Measurements from ENCODE around the gene RALY.

Gene RALY

GRCh38 chr20:34112600-34113101 is 118.9 kb downstream of the RALY start (continued):
- TF ChIP-seq CSRNP3 (CRISPR knock-in tag; IDR thresholded peaks at IDR 0.05) (no peak), CREB5 (CRISPR knock-in tag; IDR thresholded peaks at IDR 0.05; ENCODE audit: low read depth) (no peak), TOX (CRISPR knock-in tag; IDR thresholded peaks at IDR 0.05; ENCODE audit: borderline replicate concordance) (no peak), PPARA (CRISPR knock-in tag; IDR thresholded peaks at IDR 0.05; ENCODE audit: borderline replicate concordance) (no peak), ZFP3 (CRISPR knock-in tag; IDR thresholded peaks at IDR 0.05) (no peak), ZNF565 (CRISPR knock-in tag; conservative IDR thresholded peaks at IDR 0.05; ENCODE audit: low read depth) (no peak), ESRRG (CRISPR knock-in tag; IDR thresholded peaks at IDR 0.05) (no peak), GLIS3 (CRISPR knock-in tag; IDR thresholded peaks at IDR 0.05) (no peak), ZC3H10 (CRISPR knock-in tag; IDR thresholded peaks at IDR 0.05) (no peak), BACH2 (CRISPR knock-in tag; IDR thresholded peaks at IDR 0.05; ENCODE audit: borderline replicate concordance) (no peak)

DNA sequence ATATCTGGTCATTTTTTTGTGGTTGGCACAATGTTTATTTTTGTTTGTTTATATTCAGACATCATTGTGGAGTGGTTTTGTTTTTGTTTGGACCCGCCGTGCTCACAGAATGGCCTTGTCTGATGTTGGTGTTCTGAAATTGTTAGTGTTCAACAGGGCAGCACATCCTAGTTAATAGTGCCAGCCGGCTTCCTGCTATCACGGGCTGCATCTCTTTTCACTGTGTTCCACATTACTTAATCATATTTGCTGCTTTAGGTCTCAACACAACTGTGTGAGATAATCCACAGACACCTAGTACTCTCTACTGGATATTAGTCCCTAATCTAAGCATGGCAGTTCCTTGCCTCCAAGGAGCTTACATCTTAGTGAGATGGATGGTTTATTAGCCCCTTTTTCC is 121.1 kb downstream of the RALY start:
- no peak for ATAC-seq
- no peak for TF ChIP-seq ESRRG (CRISPR knock-in tag; IDR thresholded peaks at IDR 0.05)
- TF ChIP-seq GLIS3 (CRISPR knock-in tag; IDR thresholded peaks at IDR 0.05) = no peak
- TF ChIP-seq TCF4 (CRISPR knock-in tag; IDR thresholded peaks at IDR 0.05; ENCODE audit: borderline replicate concordance) = no peak
- no peak for TF ChIP-seq OSR1 (CRISPR knock-in tag; IDR thresholded peaks at IDR 0.05)
- TF ChIP-seq TSHZ2 (CRISPR knock-in tag; IDR thresholded peaks at IDR 0.05) = no peak
- no peak for TF ChIP-seq ZC3H10 (CRISPR knock-in tag; IDR thresholded peaks at IDR 0.05)
- no peak for TF ChIP-seq RARB (CRISPR knock-in tag; IDR thresholded peaks at IDR 0.05)
- TF ChIP-seq ARNTL (CRISPR knock-in tag; IDR thresholded peaks at IDR 0.05; ENCODE audit: borderline replicate concordance, low read depth) = no peak
- no peak for TF ChIP-seq CREB5 (CRISPR knock-in tag; IDR thresholded peaks at IDR 0.05; ENCODE audit: low read depth)
- no peak for TF ChIP-seq ZNF8 (CRISPR knock-in tag; IDR thresholded peaks at IDR 0.05)
- no peak for TF ChIP-seq SNAI2 (CRISPR knock-in tag; IDR thresholded peaks at IDR 0.05)
- no peak for TF ChIP-seq ISL1 (CRISPR knock-in tag; IDR thresholded peaks at IDR 0.05)

- ATAC-seq = no peak
- TF ChIP-seq GLIS3 (CRISPR knock-in tag; IDR thresholded peaks at IDR 0.05) = no peak
- TF ChIP-seq SNAI2 (CRISPR knock-in tag; IDR thresholded peaks at IDR 0.05) = no peak
- TF ChIP-seq ARNTL (CRISPR knock-in tag; IDR thresholded peaks at IDR 0.05; ENCODE audit: borderline replicate concordance, low read depth) = no peak
- no peak for TF ChIP-seq BACH2 (CRISPR knock-in tag; IDR thresholded peaks at IDR 0.05; ENCODE audit: borderline replicate concordance)
- TF ChIP-seq TCF4 (CRISPR knock-in tag; IDR thresholded peaks at IDR 0.05; ENCODE audit: borderline replicate concordance) = no peak
- TF ChIP-seq TOX (CRISPR knock-in tag; IDR thresholded peaks at IDR 0.05; ENCODE audit: borderline replicate concordance) = no peak
- TF ChIP-seq, protein P1, sequence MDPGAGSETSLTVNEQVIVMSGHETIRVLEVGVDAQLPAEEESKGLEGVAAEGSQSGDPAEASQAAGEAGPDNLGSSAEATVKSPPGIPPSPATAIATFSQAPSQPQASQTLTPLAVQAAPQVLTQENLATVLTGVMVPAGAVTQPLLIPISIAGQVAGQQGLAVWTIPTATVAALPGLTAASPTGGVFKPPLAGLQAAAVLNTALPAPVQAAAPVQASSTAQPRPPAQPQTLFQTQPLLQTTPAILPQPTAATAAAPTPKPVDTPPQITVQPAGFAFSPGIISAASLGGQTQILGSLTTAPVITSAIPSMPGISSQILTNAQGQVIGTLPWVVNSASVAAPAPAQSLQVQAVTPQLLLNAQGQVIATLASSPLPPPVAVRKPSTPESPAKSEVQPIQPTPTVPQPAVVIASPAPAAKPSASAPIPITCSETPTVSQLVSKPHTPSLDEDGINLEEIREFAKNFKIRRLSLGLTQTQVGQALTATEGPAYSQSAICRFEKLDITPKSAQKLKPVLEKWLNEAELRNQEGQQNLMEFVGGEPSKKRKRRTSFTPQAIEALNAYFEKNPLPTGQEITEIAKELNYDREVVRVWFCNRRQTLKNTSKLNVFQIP (CRISPR knock-in tag; IDR thresholded peaks at IDR 0.05; ENCODE audit: borderline replicate concordance, low read depth) = no peak
- no peak for TF ChIP-seq ZNF565 (CRISPR knock-in tag; conservative IDR thresholded peaks at IDR 0.05; ENCODE audit: low read depth)
- no peak for TF ChIP-seq CSDC2 (CRISPR knock-in tag; IDR thresholded peaks at IDR 0.05)
- TF ChIP-seq ZNF8 (CRISPR knock-in tag; IDR thresholded peaks at IDR 0.05) = no peak
- TF ChIP-seq TSHZ2 (CRISPR knock-in tag; IDR thresholded peaks at IDR 0.05) = no peak
- TF ChIP-seq ZNF70 (CRISPR knock-in tag; IDR thresholded peaks at IDR 0.05) = no peak
- TF ChIP-seq PPARA (CRISPR knock-in tag; IDR thresholded peaks at IDR 0.05; ENCODE audit: borderline replicate concordance) = no peak
- no peak for TF ChIP-seq ZC3H10 (CRISPR knock-in tag; IDR thresholded peaks at IDR 0.05)
- TF ChIP-seq RARB (CRISPR knock-in tag; IDR thresholded peaks at IDR 0.05) = no peak
- no peak for TF ChIP-seq ESRRG (CRISPR knock-in tag; IDR thresholded peaks at IDR 0.05)
- no peak for TF ChIP-seq OSR1 (CRISPR knock-in tag; IDR thresholded peaks at IDR 0.05)
- TF ChIP-seq, protein P2, sequence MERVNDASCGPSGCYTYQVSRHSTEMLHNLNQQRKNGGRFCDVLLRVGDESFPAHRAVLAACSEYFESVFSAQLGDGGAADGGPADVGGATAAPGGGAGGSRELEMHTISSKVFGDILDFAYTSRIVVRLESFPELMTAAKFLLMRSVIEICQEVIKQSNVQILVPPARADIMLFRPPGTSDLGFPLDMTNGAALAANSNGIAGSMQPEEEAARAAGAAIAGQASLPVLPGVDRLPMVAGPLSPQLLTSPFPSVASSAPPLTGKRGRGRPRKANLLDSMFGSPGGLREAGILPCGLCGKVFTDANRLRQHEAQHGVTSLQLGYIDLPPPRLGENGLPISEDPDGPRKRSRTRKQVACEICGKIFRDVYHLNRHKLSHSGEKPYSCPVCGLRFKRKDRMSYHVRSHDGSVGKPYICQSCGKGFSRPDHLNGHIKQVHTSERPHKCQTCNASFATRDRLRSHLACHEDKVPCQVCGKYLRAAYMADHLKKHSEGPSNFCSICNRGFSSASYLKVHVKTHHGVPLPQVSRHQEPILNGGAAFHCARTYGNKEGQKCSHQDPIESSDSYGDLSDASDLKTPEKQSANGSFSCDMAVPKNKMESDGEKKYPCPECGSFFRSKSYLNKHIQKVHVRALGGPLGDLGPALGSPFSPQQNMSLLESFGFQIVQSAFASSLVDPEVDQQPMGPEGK (CRISPR knock-in tag; IDR thresholded peaks at IDR 0.05; ENCODE audit: borderline replicate concordance) = no peak
- no peak for TF ChIP-seq ZFP3 (CRISPR knock-in tag; IDR thresholded peaks at IDR 0.05)
- no peak for TF ChIP-seq ZFP30 (CRISPR knock-in tag; IDR thresholded peaks at IDR 0.05)
Measured at GRCh38 chr20:34115232-34115631, 121.5 kb downstream of the RALY start.
